C4-2B (cell line): ENCODE measurements around the gene FFAR3.
"Not testable (repeated sequence)": the region's sequence is repeated elsewhere in the genome, so short reads cannot be mapped to it uniquely, and the experiment has no call there.

Experiments used
- H3K27ac ChIP-seq: fragments of 450-650 bp; 2 replicates; pipeline ENCODE4 v1.5.1; 2017
- ZFX ChIP-seq: fragments of 450-650 bp; IDR thresholded peaks from 2 replicates; pipeline ENCODE4 v1.6.1; 2017
- TF ChIP-seq, protein P1 (sequence below): fragments of 450-650 bp; conservative IDR thresholded peaks from 2 replicates; pipeline ENCODE4 v1.5.1; 2017; ENCODE audit warnings: mild to moderate bottlenecking

Gene FFAR3

DNA sequence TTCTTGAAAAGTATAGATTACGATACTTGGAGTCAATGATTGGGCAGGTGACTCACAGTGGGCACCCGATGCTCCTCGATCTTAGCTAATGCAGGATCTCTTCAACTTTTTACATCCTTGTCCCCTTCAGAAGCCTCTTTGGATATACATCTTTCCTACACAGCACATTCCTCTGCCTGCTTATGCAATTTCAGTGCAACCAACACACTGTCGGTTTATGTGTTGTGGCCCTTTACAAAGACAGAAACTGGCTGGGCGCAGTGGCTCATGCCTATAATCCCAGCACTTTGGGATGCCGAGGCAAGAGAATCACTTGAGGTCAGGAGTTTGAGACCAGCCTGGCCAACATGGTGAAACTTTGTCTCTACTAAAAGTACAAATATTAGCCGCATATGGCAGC, 15.2 kb downstream of the FFAR3 start:
- TF ChIP-seq ZFX = no peak
- TF ChIP-seq, protein P1, sequence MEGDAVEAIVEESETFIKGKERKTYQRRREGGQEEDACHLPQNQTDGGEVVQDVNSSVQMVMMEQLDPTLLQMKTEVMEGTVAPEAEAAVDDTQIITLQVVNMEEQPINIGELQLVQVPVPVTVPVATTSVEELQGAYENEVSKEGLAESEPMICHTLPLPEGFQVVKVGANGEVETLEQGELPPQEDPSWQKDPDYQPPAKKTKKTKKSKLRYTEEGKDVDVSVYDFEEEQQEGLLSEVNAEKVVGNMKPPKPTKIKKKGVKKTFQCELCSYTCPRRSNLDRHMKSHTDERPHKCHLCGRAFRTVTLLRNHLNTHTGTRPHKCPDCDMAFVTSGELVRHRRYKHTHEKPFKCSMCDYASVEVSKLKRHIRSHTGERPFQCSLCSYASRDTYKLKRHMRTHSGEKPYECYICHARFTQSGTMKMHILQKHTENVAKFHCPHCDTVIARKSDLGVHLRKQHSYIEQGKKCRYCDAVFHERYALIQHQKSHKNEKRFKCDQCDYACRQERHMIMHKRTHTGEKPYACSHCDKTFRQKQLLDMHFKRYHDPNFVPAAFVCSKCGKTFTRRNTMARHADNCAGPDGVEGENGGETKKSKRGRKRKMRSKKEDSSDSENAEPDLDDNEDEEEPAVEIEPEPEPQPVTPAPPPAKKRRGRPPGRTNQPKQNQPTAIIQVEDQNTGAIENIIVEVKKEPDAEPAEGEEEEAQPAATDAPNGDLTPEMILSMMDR = no peak

DNA sequence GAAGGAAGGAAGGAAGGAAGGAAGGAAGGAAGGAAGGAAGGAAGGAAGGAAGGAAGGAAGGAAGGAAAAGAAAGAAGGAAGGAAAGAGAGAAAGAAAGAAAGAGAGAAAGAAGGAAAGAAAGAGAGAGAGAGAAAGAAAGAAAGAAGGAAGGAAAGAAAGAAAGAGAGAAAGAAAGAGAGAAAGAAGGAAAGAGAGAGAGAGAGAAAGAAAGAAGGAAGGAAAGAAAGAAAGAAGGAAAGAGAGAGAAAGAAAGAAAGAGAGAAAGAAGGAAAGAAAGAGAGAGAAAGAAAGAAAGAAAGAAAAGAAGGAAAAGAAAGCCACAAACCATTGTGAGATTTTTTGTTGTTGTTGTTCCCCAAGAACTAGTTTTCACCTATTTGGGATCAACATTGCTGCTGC, 15.8 kb downstream of the FFAR3 start:
- not testable (repeated sequence) for H3K27ac ChIP-seq

More for the DNA sequence above, 15.2 kb downstream of the FFAR3 start:
- no peak overlapping the region for H3K27ac ChIP-seq

DNA sequence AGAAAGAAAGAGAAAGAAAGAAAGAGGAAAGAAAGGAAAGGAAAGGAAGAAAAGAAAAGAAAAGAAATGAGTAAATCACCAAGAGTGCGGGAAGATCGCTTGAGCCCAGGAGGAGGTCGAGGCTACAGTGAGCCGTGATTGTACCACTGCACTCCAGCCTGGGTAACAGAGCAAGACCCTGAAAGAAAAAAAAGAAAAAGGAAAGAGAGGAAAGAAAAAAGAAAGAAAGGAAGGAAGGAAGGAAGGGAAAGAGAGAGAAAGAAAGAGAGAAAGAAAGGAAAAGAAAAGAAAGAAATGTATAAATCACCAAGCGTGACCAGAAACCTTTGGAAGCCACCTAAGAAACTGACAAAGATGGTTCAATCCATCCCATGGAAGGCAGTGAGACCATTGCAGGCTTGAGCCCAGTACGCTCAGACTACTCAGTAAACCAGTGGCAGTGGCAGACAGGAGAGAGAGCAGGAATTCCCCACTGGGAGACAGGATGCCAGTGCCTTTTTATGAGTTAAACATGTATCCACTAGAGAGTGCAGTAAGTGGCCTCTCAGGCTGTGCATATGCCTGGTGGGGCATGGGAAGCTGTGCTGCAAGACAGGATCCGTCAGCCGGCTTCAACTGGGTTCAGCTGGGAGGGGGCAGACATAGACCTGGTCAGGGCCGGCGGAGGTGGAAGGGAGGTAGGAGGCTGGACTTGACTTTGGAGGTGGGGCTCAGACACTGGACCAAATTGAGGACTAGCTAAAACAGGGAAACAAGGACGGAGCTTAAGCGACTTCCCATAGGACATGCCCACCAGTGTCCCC, 17.4 kb downstream of the FFAR3 start:
- H3K27ac ChIP-seq = no peak overlapping the region
- no peak for TF ChIP-seq ZFX
- TF ChIP-seq, protein P1 = no peak

DNA sequence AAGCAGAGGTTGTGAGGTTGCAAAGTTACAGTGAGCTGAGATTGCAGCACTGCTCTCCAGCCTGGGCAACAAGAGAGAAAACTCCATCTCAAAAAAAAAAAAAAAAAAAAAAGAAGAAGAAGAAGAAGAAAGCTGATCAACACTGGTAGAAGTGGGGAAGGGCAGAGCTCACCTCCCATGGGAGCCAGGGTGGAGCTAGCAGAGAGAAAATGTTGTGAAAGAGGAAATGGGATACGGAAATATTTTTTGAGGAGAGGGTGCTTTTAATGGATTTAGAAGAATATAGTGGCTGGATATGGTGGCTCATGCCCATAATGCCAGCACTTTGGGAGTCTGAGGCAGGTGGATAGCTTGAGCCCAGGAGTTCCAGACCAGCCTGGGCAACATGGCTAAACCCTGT, 19.4 kb downstream of the FFAR3 start:
- H3K27ac ChIP-seq = no peak overlapping the region
- TF ChIP-seq ZFX = no peak
- TF ChIP-seq, protein P1 = no peak

DNA sequence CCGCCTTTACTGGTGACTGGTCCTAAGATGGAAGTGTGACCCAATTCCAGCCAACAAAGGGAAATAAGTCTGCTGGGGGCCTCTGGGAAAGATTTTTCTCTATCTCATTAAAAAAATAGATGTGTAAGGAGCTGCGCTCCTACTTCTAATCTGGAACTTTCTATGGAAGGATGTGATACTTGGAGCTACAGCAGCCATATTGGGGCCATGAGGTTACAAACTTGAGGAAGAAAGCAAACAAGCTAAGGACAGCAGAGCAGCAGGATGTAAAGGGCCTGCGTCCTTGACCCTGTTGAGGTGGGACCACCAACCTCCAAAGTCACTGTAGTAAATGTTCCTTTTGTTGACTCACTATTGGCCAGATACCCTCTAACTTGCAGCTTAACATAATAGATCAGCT, 20.1 kb downstream of the FFAR3 start:
- no peak overlapping the region for H3K27ac ChIP-seq
- TF ChIP-seq ZFX = no peak
- TF ChIP-seq, protein P1 = no peak

DNA sequence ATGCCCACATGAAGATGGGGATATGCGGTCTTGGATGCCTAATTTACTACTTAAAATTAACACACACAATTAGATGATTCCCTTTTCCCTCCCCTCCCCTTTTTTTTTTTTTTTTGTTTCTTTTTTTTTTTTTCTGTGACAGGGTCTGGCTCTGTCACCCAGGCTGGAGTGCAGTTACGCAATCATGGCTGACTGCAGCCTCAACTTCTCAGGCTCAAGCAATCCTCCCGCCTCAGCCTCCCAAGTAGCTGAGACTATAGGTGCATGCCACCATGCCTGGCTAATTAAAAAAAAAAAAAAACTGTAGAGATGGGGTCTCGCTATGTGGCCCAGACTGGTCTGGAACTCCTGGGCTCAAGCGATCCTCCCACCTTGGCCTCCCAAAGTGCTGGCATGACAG, 21.3 kb downstream of the FFAR3 start:
- not testable (repeated sequence) for H3K27ac ChIP-seq

DNA sequence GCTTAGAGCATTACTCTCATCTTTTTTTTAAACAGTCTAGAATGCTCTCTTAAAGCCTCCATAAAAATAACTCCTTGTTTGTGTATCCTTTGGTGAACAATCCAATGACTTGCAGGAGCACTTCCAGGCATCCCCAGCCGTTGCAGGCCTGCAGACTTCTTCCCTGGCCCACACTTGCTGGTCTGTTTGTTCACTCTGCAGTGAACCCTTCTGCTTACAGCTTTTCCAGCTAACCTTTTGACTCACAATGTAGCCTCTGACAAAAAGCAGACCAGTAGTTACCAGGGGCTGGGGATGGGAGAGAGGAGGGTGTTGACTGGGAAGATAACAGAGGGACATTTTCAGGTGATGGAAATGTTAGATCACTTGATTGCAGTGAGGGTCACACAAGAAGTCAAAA, 21.7 kb downstream of the FFAR3 start:
- TF ChIP-seq, protein P1 = no peak
- TF ChIP-seq ZFX = no peak

DNA sequence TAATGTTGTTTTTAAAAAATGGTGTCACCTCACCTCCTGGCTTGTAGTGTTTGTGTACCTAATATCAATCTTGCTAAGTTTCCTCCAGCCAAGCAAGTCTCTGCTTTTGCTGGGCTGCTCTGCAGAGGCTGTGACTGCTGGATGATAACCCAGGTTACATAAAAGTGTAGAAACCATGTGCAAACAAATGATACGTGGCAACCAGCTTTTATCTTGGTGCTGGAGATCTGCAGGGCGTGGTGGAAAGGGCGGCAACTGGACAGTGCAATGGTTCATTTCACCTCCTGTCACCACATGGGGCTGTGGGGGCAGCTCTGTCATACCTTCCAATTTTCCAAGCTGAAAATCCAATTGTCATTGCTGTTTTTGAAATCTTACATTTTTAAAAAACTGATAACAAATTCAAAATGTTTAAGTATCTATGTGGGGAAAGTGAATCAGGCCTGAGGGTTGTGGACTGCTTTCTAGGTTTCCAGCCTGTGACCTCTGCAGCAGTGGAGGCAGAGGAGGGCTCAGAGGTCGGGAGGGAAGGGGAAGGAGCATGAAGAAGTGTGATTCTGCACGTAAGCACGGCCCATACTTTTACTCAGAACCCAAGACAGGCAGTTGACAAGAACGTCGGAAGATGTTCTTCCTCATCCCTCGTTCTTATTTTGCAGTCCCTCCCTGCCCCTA, 22.3 kb downstream of the FFAR3 start:
- H3K27ac ChIP-seq = no peak overlapping the region
- no peak for TF ChIP-seq ZFX
- TF ChIP-seq, protein P1 = no peak

More for the DNA sequence above, 21.7 kb downstream of the FFAR3 start:
- H3K27ac ChIP-seq = no peak overlapping the region
